GM12878 (cell line): Measurements from ENCODE around the gene EMP2. TPM values are rescaled to one million over a fixed set of nuclear protein-coding genes. Genes with fewer than 3 reads are reported as not detected.

Experiments
- ATAC-seq: fragments of 200-7000 bp; cut with Tn5 transposase; 3 replicates; pipeline ENCODE4 v1.9.1; 2020; ENCODE audit warnings: mild to moderate bottlenecking, moderate library complexity
- BruUV-seq: library from RNA; stranded (reverse); fragments of 400-500 nt; replicated peaks from 2 replicates; lab custom pipeline; 2021; lab: Mats Ljungman, UMichigan
- CTCF ChIA-PET: fragments of 300-600 bp; sonication (Branson Sonifier 250); formaldehyde crosslinking; extraction: SDS; loops from one replicate; lab custom pipeline; 2021; ENCODE audit warnings: inconsistent platforms; lab: Yijun Ruan, JAX
- POLR2A ChIA-PET: fragments of 350-600 bp; formaldehyde crosslinking; extraction: SDS; loops from one replicate; lab custom pipeline; 2021; ENCODE audit warnings: inconsistent platforms; lab: Charles Lee
- RAD21 ChIA-PET: fragments of 300-600 bp; sonication (Branson Sonifier 250); formaldehyde crosslinking; loops from one replicate; lab custom pipeline; 2023; ENCODE audit warnings: antibody characterized with exemption; ENCODE audit not compliant: unreplicated experiment; lab: Charles Lee
- SMC1A ChIA-PET: fragments of 300-600 bp; sonication (Branson Sonifier 250); formaldehyde crosslinking; loops from one replicate; lab custom pipeline; 2023; ENCODE audit not compliant: unreplicated experiment, uncharacterized antibody; lab: Charles Lee
- DNase-seq: peaks from one replicate; pipeline ENCODE4 v3.0.0-alpha.2; 2011; ENCODE audit warnings: low read depth, low spot score
- FAIRE-seq: peaks from 3 replicates; lab custom pipeline; 2011; peaks lifted over from hg19 to GRCh38; lab: Jason Lieb, UNC
- H2AFZ ChIP-seq: 2 replicates; pipeline ENCODE4 v1.6.0; 2011; ENCODE audit warnings: low read depth, low read length, control low read depth; ENCODE audit not compliant: control insufficient read depth
- H3K27ac ChIP-seq: 2 replicates; pipeline ENCODE4 v1.5.1; 2011; ENCODE audit warnings: control low read depth; ENCODE audit not compliant: control insufficient read depth, insufficient read depth
- H3K27me3 ChIP-seq, 2 experiments: replicated peaks in 1 of 2; 2 replicates each; pipeline versions ENCODE4 v1.6.0 to v1.6.1; 2011; ENCODE audit warnings: low read length in 1 of 2; ENCODE audit not compliant: control insufficient read depth in 2 of 2, insufficient read depth in 2 of 2
- H3K36me3 ChIP-seq, 2 experiments: 2 replicates each; pipeline ENCODE4 v1.5.1; 2011; ENCODE audit warnings: low read length in 1 of 2; ENCODE audit not compliant: control insufficient read depth in 2 of 2, insufficient read depth in 2 of 2
- H3K4me1 ChIP-seq: 2 replicates; pipeline ENCODE4 v1.6.1; 2011; ENCODE audit warnings: mild to moderate bottlenecking, low read length, moderate library complexity, mixed read lengths; ENCODE audit not compliant: control insufficient read depth, insufficient read depth
- H3K4me2 ChIP-seq: 2 replicates; pipeline ENCODE4 v1.6.0; 2011; ENCODE audit warnings: control low read depth; ENCODE audit not compliant: control insufficient read depth, insufficient read depth
- H3K4me3 ChIP-seq: fragments of 200-600 bp; sonication (generic); 2 replicates; pipeline ENCODE4 v1.5.1; 2016
- H3K79me2 ChIP-seq: 2 replicates; pipeline ENCODE4 v1.6.0; 2011; ENCODE audit warnings: low read length; ENCODE audit not compliant: control insufficient read depth, insufficient read depth
- H3K9ac ChIP-seq: 2 replicates; pipeline ENCODE4 v1.8.0; 2011; ENCODE audit warnings: low read length, control low read depth, mixed read lengths; ENCODE audit not compliant: control insufficient read depth, insufficient read depth
- H3K9me3 ChIP-seq: replicated peaks from 3 replicates; pipeline ENCODE4 v1.5.1; 2011; ENCODE audit warnings: mild to moderate bottlenecking, low read length; ENCODE audit not compliant: control insufficient read depth, insufficient read depth
- H4K20me1 ChIP-seq: 2 replicates; pipeline ENCODE4 v1.6.0; 2011; ENCODE audit not compliant: control insufficient read depth, insufficient read depth
- ASH2L ChIP-seq: fragments of 300-600, 200-600 bp; sonication (generic); IDR thresholded peaks from 2 replicates; pipeline ENCODE4 v1.6.1; 2017; ENCODE audit warnings: low read depth, mild to moderate bottlenecking, borderline replicate concordance
- CBX5 ChIP-seq: sonication (generic); IDR thresholded peaks from 2 replicates; pipeline ENCODE4 v1.6.1; 2016; ENCODE audit warnings: low read depth, moderate library complexity, mild to moderate bottlenecking, inconsistent platforms
- CHD1 ChIP-seq: IDR thresholded peaks from 2 replicates; pipeline ENCODE4 v1.6.1; 2012; ENCODE audit warnings: low read depth, low read length, improper control_type of control experiment
- CHD2 ChIP-seq: IDR thresholded peaks from 2 replicates; pipeline ENCODE4 v1.6.1; 2011; ENCODE audit warnings: low read depth, low read length, improper control_type of control experiment, borderline replicate concordance
- CHD4 ChIP-seq: fragments of 200-600 bp; sonication (generic); IDR thresholded peaks from 2 replicates; pipeline ENCODE4 v1.6.1; 2016; ENCODE audit warnings: mild to moderate bottlenecking
- CREB1 ChIP-seq: IDR thresholded peaks from 2 replicates; pipeline ENCODE4 v1.6.1; 2012; ENCODE audit warnings: low read depth, mild to moderate bottlenecking, inconsistent platforms
- DPF2 ChIP-seq: fragments of 450-650 bp; IDR thresholded peaks from 2 replicates; pipeline ENCODE4 v1.6.1; 2017; ENCODE audit warnings: mild to moderate bottlenecking
- ETV6 ChIP-seq, 2 experiments: fragments of 450-650 bp in 1 of 2; IDR thresholded peaks in 1 of 2; conservative IDR thresholded peaks in 1 of 2; 2 replicates each; pipeline ENCODE4 v1.6.1; 2014; ENCODE audit warnings: antibody characterized with exemption in 1 of 2, borderline replicate concordance in 1 of 2, low read depth in 1 of 2, mild to moderate bottlenecking in 1 of 2, moderate library complexity in 1 of 2
- HDAC2 ChIP-seq: fragments of 200-600 bp; sonication (generic); IDR thresholded peaks from 2 replicates; pipeline ENCODE4 v1.6.1; 2017
- HDAC6 ChIP-seq: fragments of 200-600 bp; sonication (generic); IDR thresholded peaks from one replicate; pipeline ENCODE4 v1.8.0; 2017; ENCODE audit warnings: antibody characterized with exemption; ENCODE audit not compliant: unreplicated experiment
- IRF5 ChIP-seq: fragments of 450-650 bp; IDR thresholded peaks from 2 replicates; pipeline ENCODE4 v1.6.1; 2017; ENCODE audit warnings: borderline replicate concordance
- JUNB ChIP-seq: IDR thresholded peaks from 2 replicates; pipeline ENCODE4 v1.6.1; 2016; ENCODE audit warnings: antibody characterized with exemption, mild to moderate bottlenecking
- JUND ChIP-seq: IDR thresholded peaks from 2 replicates; pipeline ENCODE4 v1.6.1; 2012; ENCODE audit warnings: low read depth, mild to moderate bottlenecking, low read length, improper control_type of control experiment, moderate library complexity
- KAT2A ChIP-seq: conservative IDR thresholded peaks from 2 replicates; pipeline ENCODE4 v1.6.1; 2011; ENCODE audit warnings: low read depth, low read length; ENCODE audit not compliant: control insufficient read depth
- KDM1A ChIP-seq: fragments of 200-600 bp; sonication (generic); IDR thresholded peaks from 2 replicates; pipeline ENCODE4 v1.6.1; 2016; ENCODE audit warnings: borderline replicate concordance
- MXI1 ChIP-seq: fragments of 150-350 bp; IDR thresholded peaks from 2 replicates; pipeline ENCODE4 v1.6.1; 2011; ENCODE audit warnings: low read depth, mild to moderate bottlenecking, inconsistent platforms, low read length, improper control_type of control experiment
- NFIC ChIP-seq: IDR thresholded peaks from 2 replicates; pipeline ENCODE4 v1.6.1; 2012; ENCODE audit warnings: low read depth, mild to moderate bottlenecking, inconsistent platforms, low read length, moderate library complexity
- RAD21 ChIP-seq: IDR thresholded peaks from 2 replicates; pipeline ENCODE4 v1.6.1; 2011; ENCODE audit warnings: mild to moderate bottlenecking, low read depth, low read length, moderate library complexity; ENCODE audit not compliant: insufficient read depth
- RFX5 ChIP-seq: IDR thresholded peaks from 2 replicates; pipeline ENCODE4 v1.6.1; 2011; ENCODE audit warnings: low read depth, low read length, improper control_type of control experiment
- STAT1 ChIP-seq: fragments of 450-650 bp; conservative IDR thresholded peaks from 2 replicates; pipeline ENCODE4 v1.6.1; 2014; ENCODE audit warnings: antibody characterized with exemption, mild to moderate bottlenecking
- SUZ12 ChIP-seq: fragments of 200-600 bp; sonication (generic); IDR thresholded peaks from one replicate; pipeline ENCODE4 v1.6.1; 2018; ENCODE audit warnings: antibody characterized with exemption, mild to moderate bottlenecking; ENCODE audit not compliant: unreplicated experiment
- TCF3 ChIP-seq: IDR thresholded peaks from 2 replicates; pipeline ENCODE4 v1.6.1; 2012; ENCODE audit warnings: low read depth, mild to moderate bottlenecking, low read length, borderline replicate concordance; ENCODE audit not compliant: insufficient read depth
- YY1 ChIP-seq: IDR thresholded peaks from 2 replicates; pipeline ENCODE4 v1.6.1; 2011; ENCODE audit warnings: low read depth, mild to moderate bottlenecking, low read length
- ZNF217 ChIP-seq: fragments of 450-650 bp; IDR thresholded peaks from 2 replicates; pipeline ENCODE4 v1.6.1; 2017; ENCODE audit warnings: antibody characterized with exemption, mild to moderate bottlenecking
- ZNF274 ChIP-seq: IDR thresholded peaks from one replicate; pipeline ENCODE4 v1.8.0; 2011; ENCODE audit not compliant: insufficient read length, insufficient read depth
- WGBS: methylation state at CpG from one replicate; pipeline ENCODE4 v1.1.6; 2016; ENCODE audit warnings: low lambda C conversion rate; ENCODE audit not compliant: insufficient replicate concordance, insufficient coverage; ENCODE audit errors: missing lambda C conversion rate; 5-methylcytosine and 5-hydroxymethylcytosine counted together
- in situ Hi-C: fragments of 300-500 bp; cut with MboI; formaldehyde crosslinking; loops from 9 replicates; pipeline ENCODE4 v1.14.3; 2018; ENCODE audit warnings: mixed read lengths
- intact Hi-C: fragments of 100-400 bp; cut with micrococcal nuclease; formaldehyde crosslinking; loops from one replicate; pipeline ENCODE4 v1.14.2; 2022; ENCODE audit not compliant: unreplicated experiment
- polyA plus RNA-seq, 11 experiments: library from polyadenylated mRNA; depleted of rRNA in 4 of 11; unstranded in 6 of 11; stranded (reverse) in 5 of 11; fragments of >200 nt; fragmentation: Nextera tagmentation in 4 of 11; fragmentation: Illumina TruSeq in 1 of 11; extraction: Ambion mirVana in 4 of 11; extraction: Trizol in 1 of 11; gene quantifications; 1 replicate in 1 of 11; 2 replicates in 10 of 11; pipeline versions ENCODE4 v1.2.1 to v1.2.3, GENCODE V29; 2011 to 2016; ENCODE audit warnings: inconsistent platforms in 2 of 11, missing spikeins in 2 of 11, low read depth in 1 of 11
- total RNA-seq, 4 experiments: library from RNA; depleted of rRNA in 3 of 4; stranded (reverse); fragments of >200 nt in 3 of 4; fragmentation: Illumina TruSeq in 1 of 4; extraction: Trizol in 1 of 4; gene quantifications; 2 replicates each; pipeline versions ENCODE4 v1.2.1 to v1.2.3, GENCODE V29; 2013 to 2021
- TF ChIP-seq, protein P1 (sequence below): IDR thresholded peaks from 2 replicates; pipeline ENCODE4 v1.6.1; 2012; ENCODE audit warnings: low read depth, low read length, improper control_type of control experiment

EMP2 gene
- total and polyA plus RNA-seq, 10 of the 15 experiments (the other 5 are each of a cell fraction or from before 2014, with no cell fraction given), result 0.41 to 10.4 (median 3.8) TPM

- BruUV-seq, result no TSS peak
- peak; percentile 65 for ATAC-seq
- TF ChIP-seq JUND, result no peak
- no peak for TF ChIP-seq ASH2L
- no peak; a peak in 1 of 4 replicates for TF ChIP-seq ETV6 (conservative IDR thresholded peaks at IDR 0.05 in 1 of 2, IDR thresholded peaks at IDR 0.05 in 1 of 2; ENCODE audit: borderline replicate concordance in 1 of 2, low read depth in 1 of 2)
- TF ChIP-seq TCF3, result no peak
- no peak for TF ChIP-seq ZNF274
- no peak for TF ChIP-seq STAT1
- TF ChIP-seq RAD21, result no peak
- TF ChIP-seq, protein P1, sequence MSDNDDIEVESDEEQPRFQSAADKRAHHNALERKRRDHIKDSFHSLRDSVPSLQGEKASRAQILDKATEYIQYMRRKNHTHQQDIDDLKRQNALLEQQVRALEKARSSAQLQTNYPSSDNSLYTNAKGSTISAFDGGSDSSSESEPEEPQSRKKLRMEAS, result no peak
- no peak for TF ChIP-seq MXI1
- no peak for TF ChIP-seq RFX5
- no peak for TF ChIP-seq CREB1
- TF ChIP-seq IRF5, result no peak
- no peak for TF ChIP-seq CHD4
- TF ChIP-seq CHD1, result no peak
- TF ChIP-seq KAT2A, result no peak
- TF ChIP-seq NFIC, result no peak
- no peak for TF ChIP-seq CHD2
- peak; percentile 78 for TF ChIP-seq JUNB
- TF ChIP-seq YY1, result no peak
- no peak for TF ChIP-seq DPF2
- TF ChIP-seq KDM1A, result no peak
- TF ChIP-seq CBX5, result no peak
- TF ChIP-seq SUZ12, result no peak
- TF ChIP-seq HDAC2, result no peak
- no peak for TF ChIP-seq ZNF217
- TF ChIP-seq HDAC6, result no peak
These were observed 16.8 kb upstream of the EMP2 start for GRCh38 chr16:10597187-10597601.

More at GRCh38 chr16:10597187-10597601, 16.8 kb upstream of the EMP2 start:
- no peaks in the 10 kb centered on the region for H3K9me3 ChIP-seq
- no peaks in the 10 kb centered on the region for H4K20me1 ChIP-seq
- H3K4me2 ChIP-seq, result peak overlapping the region; percentile 7; the same call in 1 of the 2 replicates
- H3K36me3 ChIP-seq, result no peaks in the 10 kb centered on the region
- no peaks in the 10 kb centered on the region for H3K79me2 ChIP-seq
- 3% methylated on average over 3 of the region's 3 CpGs for WGBS
- no peaks in the 10 kb centered on the region for H3K27me3 ChIP-seq
- CTCF ChIA-PET, result interaction anchor here (1.1 kb wide), 1 partner anchor 83 kb away, joined by 4 read pairs; no protein-coding TSS in a partner anchor
- in situ Hi-C loops (no loop called here), intact Hi-C loops (loop anchor here (5.0 kb wide), 1 partner anchor 60 kb away; no protein-coding TSS in a partner anchor)
- H2AFZ ChIP-seq, result no peak overlapping the region
- DNase-seq, result no peak
- RAD21 ChIA-PET, result interaction anchor here (1.1 kb wide), 1 partner anchor 60 kb away, joined by 3 read pairs; no protein-coding TSS in a partner anchor
- no peak overlapping the region for H3K9ac ChIP-seq
- peaks cover 44% of the 10 kb centered on the region for H3K4me1 ChIP-seq
- FAIRE-seq, result no peak
- no peak overlapping the region for H3K27ac ChIP-seq
- SMC1A ChIA-PET, result interaction anchor here (0.5 to 1.1 kb wide), 3 partner anchors 29 to 82 kb away, joined by 3 to 5 read pairs (median 3); no protein-coding TSS in a partner anchor
- no peak overlapping the region for H3K4me3 ChIP-seq
- POLR2A ChIA-PET, result no interaction called here
